GM19351 (cell line): ENCODE data around the gene SSTR1.
"Not testable (repeated sequence)": the region's sequence is repeated elsewhere in the genome, so short reads cannot be mapped to it uniquely, and the experiment has no call there.

Experiments
- ATAC-seq: cut with Tn5 transposase; IDR thresholded peaks from one replicate; pipeline ENCODE4 v1.9.1; 2021; ENCODE audit warnings: mild to moderate bottlenecking, moderate library complexity; ENCODE audit not compliant: unreplicated experiment

Gene SSTR1, protein sequence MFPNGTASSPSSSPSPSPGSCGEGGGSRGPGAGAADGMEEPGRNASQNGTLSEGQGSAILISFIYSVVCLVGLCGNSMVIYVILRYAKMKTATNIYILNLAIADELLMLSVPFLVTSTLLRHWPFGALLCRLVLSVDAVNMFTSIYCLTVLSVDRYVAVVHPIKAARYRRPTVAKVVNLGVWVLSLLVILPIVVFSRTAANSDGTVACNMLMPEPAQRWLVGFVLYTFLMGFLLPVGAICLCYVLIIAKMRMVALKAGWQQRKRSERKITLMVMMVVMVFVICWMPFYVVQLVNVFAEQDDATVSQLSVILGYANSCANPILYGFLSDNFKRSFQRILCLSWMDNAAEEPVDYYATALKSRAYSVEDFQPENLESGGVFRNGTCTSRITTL

DNA sequence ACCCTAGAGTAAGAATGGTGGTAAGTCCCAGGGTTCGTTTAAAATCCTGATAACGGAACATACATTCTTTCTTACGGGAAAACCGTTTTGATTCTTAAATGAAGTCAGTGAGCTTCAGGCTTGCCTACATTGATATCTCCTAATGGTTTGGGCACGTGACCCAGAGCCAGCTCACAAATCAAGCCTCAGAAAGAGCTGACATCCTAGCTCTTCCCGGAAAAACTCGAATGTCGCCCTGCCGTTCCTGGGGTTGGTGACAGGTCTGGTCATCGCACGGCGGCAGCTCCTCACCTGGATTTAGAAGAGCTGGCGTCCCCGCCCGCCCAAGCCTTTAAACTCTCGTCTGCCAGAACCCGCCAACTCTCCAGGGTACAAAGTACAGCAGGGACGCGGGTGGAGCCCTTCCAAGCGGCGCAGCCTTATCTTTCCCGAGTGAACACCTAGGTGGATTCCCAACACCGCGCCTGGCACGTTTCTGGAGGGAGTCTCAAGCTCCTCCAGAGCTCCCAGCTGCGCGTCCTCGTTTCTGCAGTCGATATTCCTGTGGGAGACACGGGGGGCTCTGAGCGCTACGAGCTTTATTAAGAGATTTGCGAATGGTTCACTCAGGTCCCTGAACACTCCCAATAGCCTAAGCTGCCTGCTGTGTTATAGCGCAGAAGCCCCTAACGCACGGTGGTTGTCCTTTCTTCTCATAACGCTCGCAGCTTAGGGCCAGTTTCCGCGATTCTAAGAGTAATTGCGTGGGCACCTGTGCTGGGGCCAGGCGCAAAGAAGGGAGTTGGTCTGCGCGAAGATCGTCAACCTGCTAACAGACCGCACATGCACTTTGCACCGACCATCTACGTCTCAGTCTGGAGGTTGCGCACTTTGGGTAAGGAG lies at the start of gene SSTR1:
Gene SSTR1, plus strand, starts transcription at position 169 of the 882 bp plus-strand sequence. CDS start 1,486 bp downstream, outside the sequence.
- no peak for ATAC-seq

DNA sequence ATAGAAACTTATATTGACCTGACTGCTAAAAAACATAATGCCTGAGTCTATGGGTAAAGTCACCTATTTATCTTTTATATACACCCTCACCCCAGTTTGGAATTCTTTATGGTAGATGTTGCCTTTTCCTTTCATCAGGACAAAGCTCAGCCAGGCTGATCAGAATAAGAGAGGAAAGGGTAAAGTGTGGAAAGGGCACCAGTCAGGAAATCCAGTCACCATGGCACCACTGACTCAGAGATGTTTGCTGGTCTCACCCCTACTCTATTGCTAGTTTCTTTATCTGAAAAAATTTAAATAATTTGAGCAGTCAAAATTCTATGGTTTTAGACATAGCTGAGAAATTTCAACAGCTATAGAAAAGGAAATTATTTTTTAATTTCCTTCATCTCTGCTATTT lies 49.2 kb upstream of the SSTR1 start:
- ATAC-seq = no peak

DNA sequence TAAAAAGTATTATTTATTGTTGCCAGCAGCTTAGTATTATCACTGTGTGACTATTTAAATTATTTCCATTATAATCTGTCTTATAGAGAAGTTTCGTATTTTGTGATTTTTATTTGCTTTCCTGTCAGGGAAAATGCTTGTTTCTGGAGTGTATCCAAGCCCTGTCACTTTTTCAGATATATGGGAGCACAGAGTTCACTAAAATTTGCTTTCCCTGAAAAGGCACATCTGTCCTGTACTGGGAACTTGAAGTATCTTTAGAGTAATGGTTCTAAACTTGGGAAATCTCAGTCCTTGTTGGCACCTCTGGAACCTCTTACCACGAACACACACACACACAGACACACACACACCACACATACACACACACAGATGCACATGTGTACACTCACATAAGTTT lies 39.3 kb upstream of the SSTR1 start:
- ATAC-seq = no peak

DNA sequence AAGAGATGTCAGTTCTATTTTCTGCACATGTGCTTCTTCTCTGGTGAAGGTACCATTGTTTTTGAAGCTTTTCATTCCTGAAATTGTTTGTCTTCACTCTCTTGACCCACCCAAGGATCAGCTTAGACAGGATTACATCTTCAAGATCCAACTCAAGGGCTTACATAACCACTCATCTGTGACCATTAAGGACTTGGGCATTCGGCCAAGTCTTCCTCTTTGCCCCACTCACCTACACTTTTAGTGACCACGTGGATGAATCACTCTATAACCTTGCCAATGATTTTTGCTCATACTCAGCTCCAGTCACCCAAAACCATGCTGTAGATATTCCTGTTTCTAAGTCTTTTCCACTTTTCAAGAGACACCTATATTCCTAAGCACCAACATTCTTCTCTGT lies 36.5 kb upstream of the SSTR1 start:
- no peak for ATAC-seq

DNA sequence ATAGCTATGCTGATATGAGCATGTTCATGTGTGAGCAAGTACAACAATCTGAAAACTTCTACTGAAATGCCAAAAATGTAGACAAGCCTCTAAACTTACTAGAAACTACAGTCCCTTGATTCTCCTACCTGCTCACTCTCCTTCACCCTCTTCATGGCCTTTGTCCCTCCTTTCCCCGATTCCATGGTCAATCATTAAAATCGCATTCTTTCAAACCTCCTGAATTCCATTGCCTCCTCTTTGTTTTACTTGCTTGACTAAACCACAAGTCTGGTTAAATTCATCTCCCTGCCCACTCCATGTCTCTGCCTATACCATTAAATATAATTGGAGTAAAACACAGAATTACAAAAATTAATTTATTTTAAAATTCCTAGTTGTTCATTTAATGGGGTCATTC lies 33.0 kb upstream of the SSTR1 start:
- no peak for ATAC-seq

DNA sequence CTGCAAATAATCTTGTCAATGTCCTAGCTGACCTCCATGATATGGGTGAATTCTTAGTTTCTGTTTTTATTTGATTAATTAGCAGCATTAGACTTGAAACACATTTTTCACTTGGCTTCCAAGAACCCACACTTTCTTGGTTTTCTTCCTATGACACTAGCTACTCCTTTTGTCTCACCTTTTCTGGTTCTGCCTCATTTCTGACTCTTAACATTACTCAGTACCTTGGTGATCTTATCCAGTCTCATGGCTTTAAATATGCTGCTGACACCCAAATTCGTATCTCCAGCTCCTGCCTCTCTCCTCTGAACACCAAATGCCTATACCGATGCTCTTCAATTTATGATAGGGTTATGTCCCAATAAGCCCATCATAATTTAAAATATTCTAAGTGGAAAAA lies 32.0 kb upstream of the SSTR1 start:
- no peak for ATAC-seq

DNA sequence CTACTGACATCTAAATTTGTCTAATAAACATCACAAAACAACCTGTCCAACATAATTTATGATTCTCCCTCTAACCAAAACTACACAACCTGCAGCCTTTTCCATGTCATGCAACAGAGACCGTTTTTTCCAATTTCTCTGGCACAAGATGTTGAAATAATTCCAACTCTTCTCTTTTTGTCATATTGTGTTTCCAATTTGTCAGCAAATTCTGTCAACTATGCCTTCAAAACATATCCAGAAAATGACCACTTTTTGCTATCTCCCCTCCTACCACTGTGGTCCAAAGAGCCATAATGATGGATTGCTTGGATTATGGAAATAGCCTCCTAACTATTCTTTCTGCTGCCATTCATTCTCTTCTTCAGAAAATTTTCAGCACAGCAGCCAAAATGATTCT lies 31.3 kb upstream of the SSTR1 start:
- ATAC-seq = no peak

DNA sequence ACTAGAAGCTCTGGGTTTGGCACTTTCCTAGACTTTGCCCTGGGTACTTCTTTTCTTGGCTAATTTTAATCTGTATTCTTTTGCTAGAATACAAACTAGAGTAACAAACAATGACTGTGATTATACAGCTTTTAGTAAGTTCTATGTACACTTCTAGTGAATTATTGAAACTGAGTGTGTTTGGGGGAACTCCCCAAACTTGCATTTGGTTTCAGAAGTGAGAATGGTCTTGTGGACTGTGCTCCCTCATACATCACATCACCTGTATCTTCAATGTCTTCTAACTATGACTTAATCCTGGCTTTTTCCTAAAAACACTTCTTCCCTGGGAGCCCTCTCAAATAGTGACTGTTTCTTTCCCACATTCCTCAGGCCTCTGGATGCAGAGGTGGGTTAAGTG lies 23.6 kb upstream of the SSTR1 start:
- ATAC-seq = no peak

DNA sequence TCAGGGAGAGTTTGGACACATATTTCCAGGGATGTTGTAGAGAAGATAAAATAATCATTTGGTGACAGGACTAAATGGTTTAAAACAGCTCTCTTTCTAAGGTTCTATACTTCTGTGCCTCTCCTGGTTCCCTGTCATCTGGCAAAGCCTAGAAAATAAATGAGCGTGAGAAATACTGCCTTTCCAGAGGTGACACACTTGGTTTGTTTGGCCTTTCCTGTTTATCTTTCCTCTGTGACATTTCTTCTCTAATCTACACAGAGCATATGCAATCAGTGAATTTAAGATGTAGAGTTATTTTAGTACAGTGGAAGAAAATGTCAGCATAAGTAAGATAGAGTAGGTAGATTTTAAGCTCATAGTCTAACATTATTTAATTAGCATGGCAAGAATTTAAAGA lies 22.0 kb upstream of the SSTR1 start:
- no peak for ATAC-seq

DNA sequence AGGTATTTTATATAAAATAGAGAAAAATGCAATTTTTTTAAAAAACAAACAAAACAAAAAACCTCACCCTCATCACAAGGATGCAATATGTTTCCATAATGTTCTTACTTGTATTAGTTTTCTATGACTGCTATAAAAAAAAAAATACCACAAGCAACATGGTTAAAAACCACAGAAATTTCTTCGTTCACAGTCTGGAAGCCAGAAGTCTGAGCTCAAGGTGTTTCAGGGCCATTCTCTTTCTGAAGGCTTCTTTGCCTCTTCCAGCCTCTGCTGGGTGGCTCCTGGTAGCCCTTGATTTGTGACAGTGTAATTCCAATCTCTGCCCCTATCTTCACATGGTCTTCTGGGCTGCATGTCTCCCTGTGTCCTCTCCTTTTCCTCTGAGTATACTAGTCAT lies 21.5 kb upstream of the SSTR1 start:
- ATAC-seq = no peak

DNA sequence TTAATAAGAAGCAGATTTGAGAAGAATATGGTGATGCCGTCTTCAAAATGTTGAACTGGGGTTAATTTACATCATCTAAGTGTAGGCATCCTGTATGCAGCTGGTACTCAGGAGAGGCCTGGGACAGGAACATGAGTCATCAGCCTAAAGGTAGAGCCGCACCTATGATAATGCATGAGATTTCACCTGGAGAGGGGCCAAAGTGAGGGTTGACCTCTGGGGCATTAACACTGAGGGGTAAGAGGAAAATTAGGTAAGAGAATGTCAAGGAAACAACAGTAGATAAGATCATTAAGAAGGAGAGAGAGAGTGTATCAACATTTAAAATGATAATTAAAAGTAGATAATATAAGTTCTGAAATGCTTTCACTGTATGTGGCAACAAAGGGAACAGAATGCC lies 20.2 kb upstream of the SSTR1 start:
- no peak for ATAC-seq

DNA sequence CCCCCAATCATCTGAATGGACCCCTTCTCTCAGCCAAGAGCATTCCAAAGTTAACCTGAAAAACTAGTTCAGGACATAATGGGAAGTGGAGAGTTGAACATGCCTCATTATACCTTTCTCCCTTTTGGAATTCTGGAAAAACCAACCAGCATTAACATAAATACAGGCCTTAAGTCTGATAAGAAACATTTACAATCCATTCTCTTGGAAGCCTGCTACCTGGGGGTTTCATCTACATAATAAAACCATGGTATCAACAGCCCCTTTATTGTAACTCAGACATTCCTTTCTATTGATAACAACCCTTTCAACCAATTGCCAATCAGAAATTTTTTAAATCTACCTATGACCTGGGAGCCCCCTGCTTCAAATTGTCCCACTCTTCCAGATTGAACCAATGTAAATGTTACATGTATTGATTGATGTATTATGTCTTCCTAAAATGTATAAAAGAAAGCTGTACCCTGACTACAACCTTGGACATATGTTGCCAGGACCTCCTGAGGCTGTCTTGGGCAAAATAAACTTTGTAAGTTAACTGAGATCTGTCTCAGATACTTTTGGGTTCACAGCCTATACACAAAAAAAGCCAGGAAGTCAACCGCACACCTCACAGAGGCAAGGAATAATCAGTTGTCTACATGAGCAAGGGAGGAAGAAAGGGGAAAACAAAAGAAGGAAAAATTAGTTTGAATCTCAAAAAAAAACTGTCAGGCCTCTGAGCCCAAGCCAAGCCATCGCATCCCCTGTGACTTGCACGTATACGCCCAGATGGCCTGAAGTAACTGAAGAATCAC lies 17.6 kb upstream of the SSTR1 start:
- no peak for ATAC-seq

DNA sequence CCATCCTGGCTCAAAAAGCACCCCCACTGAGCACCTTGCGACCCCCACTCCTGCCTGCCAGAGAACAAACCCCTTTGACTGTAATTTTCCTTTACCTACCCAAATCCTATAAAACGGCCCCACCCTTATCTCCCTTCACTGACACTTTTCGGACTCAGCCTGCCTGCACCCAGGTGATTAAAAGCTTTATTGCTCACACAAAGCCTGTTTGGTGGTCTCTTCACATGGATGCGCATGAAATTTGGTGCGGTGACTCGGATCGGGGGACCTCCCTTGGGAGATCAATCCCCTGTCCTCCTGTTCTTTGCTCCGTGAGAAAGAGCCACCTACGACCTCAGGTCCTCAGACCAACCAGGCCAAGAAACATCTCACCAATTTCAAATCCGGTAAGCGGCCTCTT lies 16.9 kb upstream of the SSTR1 start:
- not testable (repeated sequence) for ATAC-seq

DNA sequence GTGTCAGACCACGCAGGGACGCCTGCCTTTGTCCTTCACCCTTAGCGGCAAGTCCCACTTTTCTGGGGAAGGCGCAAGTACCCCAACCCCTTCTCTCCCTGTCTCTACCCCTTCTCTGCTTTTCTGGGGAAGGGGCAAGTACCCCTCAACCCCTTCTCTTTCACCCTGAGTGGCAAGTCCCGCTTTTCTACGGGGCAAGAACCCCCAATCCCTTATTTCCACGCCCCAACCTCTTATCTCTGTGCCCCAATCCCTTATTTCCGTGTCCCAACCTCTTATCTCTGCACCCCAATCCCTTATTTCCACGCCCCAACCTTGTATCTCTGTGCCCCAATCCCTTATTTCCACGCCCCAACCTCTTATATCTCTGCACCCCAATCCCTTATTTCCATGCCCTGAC lies 16.2 kb upstream of the SSTR1 start:
- ATAC-seq = not testable (repeated sequence)

DNA sequence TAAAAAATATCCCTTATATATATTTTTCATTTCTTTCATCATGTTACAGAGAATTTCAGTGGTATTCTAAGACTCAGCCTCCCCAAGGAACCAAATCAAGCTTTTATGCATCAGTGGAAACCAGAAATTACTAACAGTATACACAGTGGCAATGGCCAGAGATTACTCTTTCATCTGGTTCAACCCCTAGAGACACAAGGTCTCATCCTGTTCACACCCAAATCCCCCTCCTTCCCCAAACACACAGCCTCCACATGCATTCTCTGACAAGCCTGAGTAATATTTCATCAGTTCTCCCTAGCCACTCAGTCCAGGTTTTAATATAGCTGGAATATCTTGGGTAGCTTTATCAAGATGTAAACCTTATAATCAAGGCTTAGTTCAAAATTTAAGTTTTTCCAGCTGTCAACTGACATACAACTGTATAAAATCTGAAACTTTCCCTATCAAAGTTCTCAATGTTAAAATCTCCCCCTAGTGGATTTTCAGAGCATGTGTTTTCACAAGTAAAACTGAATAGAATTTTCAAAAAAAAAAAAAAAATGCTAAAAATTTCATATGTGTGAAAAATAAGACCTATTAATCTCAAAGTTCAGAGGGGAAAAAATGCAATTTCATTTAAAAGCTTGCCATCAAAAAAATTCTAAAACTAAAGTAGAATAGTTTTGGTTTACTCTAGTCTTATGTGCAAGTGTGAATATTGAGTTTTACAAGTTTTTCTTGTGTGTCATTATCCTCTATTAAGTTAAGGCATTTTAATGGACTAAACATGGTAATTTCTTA lies 10.5 kb upstream of the SSTR1 start:
- ATAC-seq = no peak

DNA sequence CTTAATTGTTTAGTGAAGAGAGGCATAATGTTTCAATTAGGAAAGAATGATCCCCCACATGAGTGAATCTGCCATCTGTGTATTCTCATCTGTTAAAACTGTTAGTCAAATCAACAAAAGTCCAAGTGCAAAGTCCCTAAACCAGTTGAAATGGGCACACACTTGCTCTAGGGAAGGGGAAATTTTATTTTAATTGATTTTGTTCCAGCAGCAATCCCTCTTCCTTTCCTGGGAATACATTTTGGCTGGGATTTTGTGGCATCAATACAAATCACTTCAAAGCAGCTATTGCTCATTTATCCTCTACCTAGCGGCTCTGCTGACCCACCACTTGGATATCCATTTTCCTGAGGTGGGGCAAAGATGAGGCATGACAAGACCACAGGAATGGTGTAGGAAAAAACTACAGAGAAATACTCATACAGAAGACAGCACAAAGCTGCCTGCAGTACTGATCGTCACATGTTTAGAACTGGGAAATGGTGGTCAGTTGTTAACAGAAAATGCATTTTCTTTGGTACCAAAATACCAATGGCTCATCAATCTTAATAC lies 9.8 kb upstream of the SSTR1 start:
- ATAC-seq = no peak

DNA sequence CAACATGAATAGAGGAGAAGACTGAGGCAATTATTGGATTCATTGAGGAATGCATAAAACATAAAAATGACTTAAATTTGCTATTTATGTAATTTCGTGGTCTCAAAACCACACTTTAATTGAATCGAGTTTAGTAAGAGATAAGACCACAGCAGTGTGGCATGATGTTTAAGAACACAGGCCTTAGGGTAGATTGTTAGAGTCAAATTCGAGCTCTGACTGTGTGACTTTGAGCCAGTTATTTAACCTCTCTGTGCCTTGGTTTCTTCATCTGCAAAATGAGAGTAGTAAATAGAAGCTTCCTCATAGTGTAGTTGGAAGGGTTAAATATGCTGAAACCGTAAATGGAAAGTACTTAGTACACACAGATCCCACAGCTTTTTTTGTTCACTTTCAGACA lies 9.3 kb upstream of the SSTR1 start:
- no peak for ATAC-seq

DNA sequence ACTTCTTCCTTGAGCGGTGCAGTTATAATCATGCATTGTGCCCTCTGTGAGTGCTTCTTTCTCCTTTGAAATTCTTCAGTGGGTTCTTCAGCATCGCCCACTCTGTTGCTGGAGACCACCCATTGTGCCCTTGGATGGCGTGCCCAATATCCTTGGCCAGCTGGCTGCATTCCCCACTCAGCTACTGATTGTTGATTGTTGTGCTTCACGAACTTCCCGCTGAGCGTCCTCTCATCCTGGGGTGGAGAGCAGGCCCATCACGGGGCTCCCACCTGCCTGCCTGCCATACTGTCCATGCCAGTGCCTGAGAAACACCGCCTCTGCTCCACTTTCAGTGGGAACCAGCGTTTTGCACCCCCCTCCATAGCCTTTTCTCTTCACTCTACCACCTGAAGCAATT lies 8.6 kb upstream of the SSTR1 start:
- no peak for ATAC-seq

DNA sequence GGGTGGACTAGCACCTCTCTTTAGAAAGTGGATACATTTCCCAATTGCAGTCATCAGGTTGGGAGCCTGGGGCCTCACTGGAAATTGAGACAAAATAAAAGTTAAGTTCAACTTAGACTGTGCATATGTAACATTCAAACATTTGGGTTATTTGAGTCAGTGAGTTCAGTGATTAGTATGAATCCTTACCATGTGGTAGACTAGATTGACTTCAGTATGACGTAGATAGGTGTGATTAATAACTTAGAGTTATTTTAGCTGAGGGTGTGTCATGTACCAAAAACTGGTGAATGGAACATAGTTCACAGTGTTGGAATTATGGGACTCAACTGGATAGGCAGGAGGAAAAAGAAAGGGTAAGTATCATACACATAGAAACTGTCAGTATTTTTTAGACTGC lies 8.0 kb upstream of the SSTR1 start:
- ATAC-seq = no peak

DNA sequence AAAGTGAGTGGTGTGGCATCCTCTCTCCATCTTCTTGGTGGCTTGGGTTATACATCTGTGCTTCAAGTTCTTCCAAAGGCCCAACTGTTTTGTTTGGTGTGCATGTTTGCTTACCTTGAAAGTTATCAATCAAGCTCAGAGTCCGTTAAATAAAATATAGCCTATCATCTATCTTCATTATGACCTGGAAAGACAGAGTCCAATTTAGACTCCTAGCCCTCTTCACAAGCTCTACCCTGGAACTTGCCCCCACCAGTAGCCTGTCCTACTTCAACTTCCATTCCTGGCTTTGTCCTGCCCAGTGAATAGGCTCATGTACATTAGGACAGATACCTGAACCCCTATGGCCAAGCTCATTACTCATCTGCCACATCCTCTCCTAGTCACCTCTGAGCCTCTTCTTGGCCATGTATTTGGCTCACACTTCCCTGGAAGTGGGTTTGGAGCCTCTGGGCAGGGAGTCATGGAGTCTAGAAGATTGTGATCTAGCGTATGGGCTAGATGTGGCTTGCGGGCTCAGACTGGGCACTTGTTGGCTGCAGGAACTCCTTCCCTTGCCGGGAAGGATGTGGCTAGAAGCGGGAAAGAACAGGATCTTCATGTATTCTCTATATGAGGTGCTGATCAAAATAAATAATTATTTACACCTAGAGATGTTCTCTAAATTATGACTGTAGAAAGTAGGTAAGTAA lies 6.4 kb upstream of the SSTR1 start:
- no peak for ATAC-seq
